Natural killer cell (primary cell): ENCODE results near the gene GPD1. TPM values are rescaled to one million over a fixed set of nuclear protein-coding genes. Genes with fewer than 3 reads are reported as not detected.

Experiments used
- ATAC-seq, 3 donors: fragments of 150-1000 bp in 2 of 3; fragments of 200-7000 bp in 1 of 3; cut with Tn5 transposase; 1 replicate in 1 of 3; 2 replicates in 2 of 3; pipeline ENCODE4 v1.10.0; 2021; ENCODE audit warnings: mild to moderate bottlenecking in 2 of 3, moderate library complexity in 2 of 3
- DNase-seq, 2 donors: peaks; one replicate each; pipeline versions ENCODE4 v3.0.0 to v3.0.0-alpha.2; 2013 to 2021; ENCODE audit warnings: mixed read lengths in 1 of 2
- H3K27ac ChIP-seq: one replicate; pipeline ENCODE4 v1.5.1; 2013; ENCODE audit warnings: mild to moderate bottlenecking, low read length
- H3K27me3 ChIP-seq: one replicate; pipeline ENCODE4 v1.6.1; 2013; ENCODE audit warnings: low read length; ENCODE audit not compliant: control insufficient read depth, insufficient read depth
- H3K36me3 ChIP-seq: one replicate; pipeline ENCODE4 v1.6.1; 2013; ENCODE audit warnings: low read length; ENCODE audit not compliant: control insufficient read depth, insufficient read depth
- H3K4me1 ChIP-seq: one replicate; pipeline ENCODE4 v1.6.1; 2013; ENCODE audit warnings: low read length; ENCODE audit not compliant: control insufficient read depth, insufficient read depth
- H3K4me3 ChIP-seq: one replicate; pipeline ENCODE4 v1.5.1; 2013; ENCODE audit warnings: low read length
- H3K9me3 ChIP-seq: one replicate; pipeline ENCODE4 v1.6.1; 2013; ENCODE audit warnings: low read length; ENCODE audit not compliant: control insufficient read depth, insufficient read depth
- H3K27ac Mint-ChIP-seq, 2 donors: one replicate each; pipeline ENCODE4 v1.8.0; 2022; ENCODE audit warnings: mild to moderate bottlenecking in 2 of 2, mixed read lengths in 2 of 2, moderate library complexity in 1 of 2
- H3K27me3 Mint-ChIP-seq, 2 donors: one replicate each; pipeline ENCODE4 v1.8.0; 2022; ENCODE audit warnings: low read depth in 2 of 2, mixed read lengths in 2 of 2
- H3K36me3 Mint-ChIP-seq: one replicate; pipeline ENCODE4 v1.8.0; 2022; ENCODE audit warnings: mixed read lengths
- H3K4me1 Mint-ChIP-seq, 2 donors: one replicate each; pipeline ENCODE4 v1.8.0; 2022; ENCODE audit warnings: mixed read lengths in 2 of 2
- H3K4me3 Mint-ChIP-seq: one replicate; pipeline ENCODE4 v1.8.0; 2022; ENCODE audit warnings: mild to moderate bottlenecking, moderate library complexity, mixed read lengths
- H3K9me3 Mint-ChIP-seq, 2 donors: one replicate each; pipeline ENCODE4 v1.8.0; 2022; ENCODE audit warnings: mixed read lengths in 2 of 2
- CTCF ChIP-seq: fragments of 200-600 bp; IDR thresholded peaks from one replicate; pipeline ENCODE4 v1.8.0; 2022; ENCODE audit warnings: antibody characterized with exemption
- WGBS: methylation state at CpG from one replicate; pipeline ENCODE4 v1.1.7; 2013; ENCODE audit warnings: missing lambda C conversion rate; ENCODE audit not compliant: insufficient coverage; 5-methylcytosine and 5-hydroxymethylcytosine counted together
- intact Hi-C: fragments of 100-400 bp; cut with micrococcal nuclease; formaldehyde crosslinking; loops from one replicate; pipeline ENCODE4 v1.14.2; 2022
- total RNA-seq, 4 donors: library from RNA; stranded (reverse); fragments of 120-200 nt in 1 of 4; gene quantifications; one replicate each; pipeline versions ENCODE4 v1.2.3 to v1.2.4, GENCODE V29; 2013 to 2022

GPD1 gene
- total RNA-seq, 3 donors from 2014 or later (not counting 1 experiment from before 2014, with no cell fraction given) = 0.65 TPM; not detected in 2

- H3K9me3 Mint-ChIP-seq = no peaks in the 10 kb centered on the region
- no peaks in the 10 kb centered on the region for H3K9me3 ChIP-seq
- no peak overlapping the region for H3K4me3 ChIP-seq
- TF ChIP-seq CTCF = no peak
- no peaks in the 10 kb centered on the region for H3K36me3 Mint-ChIP-seq
- no peak overlapping the region for H3K4me3 Mint-ChIP-seq
- ATAC-seq (no peak), DNase-seq (no peak)
- H3K27ac ChIP-seq = no peak overlapping the region
- H3K36me3 ChIP-seq = no peaks in the 10 kb centered on the region
- WGBS = 89% methylated on average over 12 of the region's 12 CpGs
- H3K27me3 ChIP-seq = no peaks in the 10 kb centered on the region
- peaks cover 0 to 4% of the 10 kb centered on the region in 2 donors for H3K4me1 Mint-ChIP-seq
- intact Hi-C loops = no loop called here
- H3K27ac Mint-ChIP-seq = no peak overlapping the region
- H3K27me3 Mint-ChIP-seq = peaks cover 0 to 8% of the 10 kb centered on the region in 2 donors
- peaks cover 3% of the 10 kb centered on the region for H3K4me1 ChIP-seq
These were observed 26.7 kb upstream of the GPD1 start for GRCh38 chr12:50077099-50077498.

- Mint-ChIP-seq H3K27ac (no peak overlapping the region), H3K27me3 (peaks cover 0 to 8% of the 10 kb centered on the region in 2 donors)
- intact Hi-C loops = no loop called here
These were observed 25.5 kb upstream of the GPD1 start for GRCh38 chr12:50078281-50078680.

GRCh38 chr12:50079771-50080170, 24.0 kb upstream of the GPD1 start:
- no peak overlapping the region for H3K4me3 ChIP-seq
- peaks cover 5 to 7% of the 10 kb centered on the region in 2 donors for H3K4me1 Mint-ChIP-seq
- H3K27me3 Mint-ChIP-seq = peaks cover 0 to 8% of the 10 kb centered on the region in 2 donors
- no peak for ATAC-seq
- intact Hi-C loops = loop anchor here (10.0 kb wide), 1 partner anchor 235 kb away; no protein-coding TSS in a partner anchor
- TF ChIP-seq CTCF = no peak
- peaks cover 10% of the 10 kb centered on the region for H3K4me1 ChIP-seq
- H3K9me3 ChIP-seq = no peaks in the 10 kb centered on the region
- no peaks in the 10 kb centered on the region for H3K27me3 ChIP-seq
- no peaks in the 10 kb centered on the region for H3K36me3 ChIP-seq
- DNase-seq = no peak
- no peaks in the 10 kb centered on the region for H3K9me3 Mint-ChIP-seq
- H3K27ac Mint-ChIP-seq = no peak overlapping the region
- no peak overlapping the region for H3K4me3 Mint-ChIP-seq
- no peak overlapping the region for H3K27ac ChIP-seq
- H3K36me3 Mint-ChIP-seq = no peaks in the 10 kb centered on the region
- 94% methylated on average over 5 of the region's 5 CpGs for WGBS

More at GRCh38 chr12:50078281-50078680, 25.5 kb upstream of the GPD1 start:
- Mint-ChIP-seq H3K36me3 (no peaks in the 10 kb centered on the region), H3K9me3 (no peaks in the 10 kb centered on the region), H3K4me1 (peaks cover under 1 to 4% of the 10 kb centered on the region in 2 donors), H3K4me3 (no peak overlapping the region)
- no peak for ATAC-seq
- H3K36me3 ChIP-seq = no peaks in the 10 kb centered on the region
- peaks cover 3% of the 10 kb centered on the region for H3K4me1 ChIP-seq
- no peak for TF ChIP-seq CTCF
- 94% methylated on average over 10 of the region's 10 CpGs for WGBS
- no peak for DNase-seq
- H3K27me3 ChIP-seq = no peaks in the 10 kb centered on the region
- H3K9me3 ChIP-seq = no peaks in the 10 kb centered on the region
- H3K27ac ChIP-seq = no peak overlapping the region
- no peak overlapping the region for H3K4me3 ChIP-seq
